ENCODE data around the gene TFCP2.
"Not testable (repeated sequence)": the region's sequence is repeated elsewhere in the genome, so short reads cannot be mapped to it uniquely, and the experiment has no call there.

The TFCP2 gene

GRCh38 chr12:51172515-51173431, at the start of gene TFCP2:
TFCP2 (minus strand) TSS chr12:51173135; CDS start chr12:51172422, 713 bp downstream.
- DNase-seq, result peak; percentile 83 to 92 (median 89)

DNA sequence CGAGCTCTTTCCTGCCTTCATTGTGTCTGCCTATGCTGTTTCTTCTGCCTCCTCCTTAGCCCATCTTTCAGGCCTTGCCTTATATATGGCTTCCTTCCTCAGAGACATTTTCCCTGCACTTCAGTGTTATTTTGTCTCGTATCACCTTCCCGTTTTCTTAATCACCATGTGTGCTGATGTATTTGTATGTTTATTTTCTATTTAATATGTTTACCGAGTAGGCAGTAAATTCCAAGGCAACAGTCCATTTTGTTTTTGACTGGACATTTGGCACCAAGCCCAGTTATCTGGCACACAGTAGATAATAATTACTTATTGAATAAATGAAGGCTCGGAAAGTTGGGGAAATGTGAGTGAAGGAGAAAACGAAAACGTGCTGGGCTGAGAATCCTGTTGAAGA, 49.5 kb upstream of the TFCP2 start:
- DNase-seq, result no peak

GRCh38 chr12:51219857-51220256, 46.9 kb upstream of the TFCP2 start:
- DNase-seq, result not testable (repeated sequence)

GRCh38 chr12:51219322-51219721, 46.4 kb upstream of the TFCP2 start:
- no peak for DNase-seq

DNA sequence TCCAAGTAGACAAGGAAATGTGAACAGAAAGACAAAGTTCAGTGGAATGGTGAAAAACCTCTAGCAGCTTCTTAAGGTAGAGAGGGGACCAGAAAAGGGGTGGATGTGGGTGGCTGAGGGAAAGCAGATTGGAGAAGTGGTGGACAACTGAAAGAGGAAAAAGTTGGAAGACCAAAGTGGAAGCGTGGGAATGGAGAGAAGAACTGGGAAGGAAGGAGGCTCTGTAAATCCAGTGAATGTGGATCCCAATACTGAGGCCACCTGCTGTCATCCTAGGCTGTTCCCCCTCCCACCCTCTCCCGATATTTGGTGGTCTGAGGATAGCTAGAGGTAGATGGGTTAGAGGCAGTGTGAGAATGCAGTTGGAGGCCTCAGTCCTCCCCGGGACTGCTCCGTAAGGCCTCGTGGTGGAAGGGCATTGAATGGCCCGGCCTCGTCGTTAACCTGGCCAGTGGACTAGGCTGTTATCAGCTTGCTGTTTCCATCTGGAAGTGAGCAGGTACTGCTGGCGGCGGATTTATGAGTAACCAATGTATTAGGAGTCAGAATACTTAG, 45.7 kb upstream of the TFCP2 start:
- no peak for DNase-seq

GRCh38 chr12:51217968-51218606, 45.2 kb upstream of the TFCP2 start, which contains the start of gene POU6F1:
POU6F1 (minus strand) TSS chr12:51218062; CDS start chr12:51206836, 11,226 bp downstream.
- peak; percentile 37 to 83 (median 66) for DNase-seq

- peak in 4 of 6 experiments; percentile 25 to 66 (median 61) for DNase-seq
Observed at GRCh38 chr12:51217133-51217967, 44.4 kb upstream of the TFCP2 start.

- DNase-seq, result no peak
Observed at GRCh38 chr12:51216642-51217041, 43.7 kb upstream of the TFCP2 start.

GRCh38 chr12:51214895-51215294, 42.0 kb upstream of the TFCP2 start:
- no peak for DNase-seq

DNA sequence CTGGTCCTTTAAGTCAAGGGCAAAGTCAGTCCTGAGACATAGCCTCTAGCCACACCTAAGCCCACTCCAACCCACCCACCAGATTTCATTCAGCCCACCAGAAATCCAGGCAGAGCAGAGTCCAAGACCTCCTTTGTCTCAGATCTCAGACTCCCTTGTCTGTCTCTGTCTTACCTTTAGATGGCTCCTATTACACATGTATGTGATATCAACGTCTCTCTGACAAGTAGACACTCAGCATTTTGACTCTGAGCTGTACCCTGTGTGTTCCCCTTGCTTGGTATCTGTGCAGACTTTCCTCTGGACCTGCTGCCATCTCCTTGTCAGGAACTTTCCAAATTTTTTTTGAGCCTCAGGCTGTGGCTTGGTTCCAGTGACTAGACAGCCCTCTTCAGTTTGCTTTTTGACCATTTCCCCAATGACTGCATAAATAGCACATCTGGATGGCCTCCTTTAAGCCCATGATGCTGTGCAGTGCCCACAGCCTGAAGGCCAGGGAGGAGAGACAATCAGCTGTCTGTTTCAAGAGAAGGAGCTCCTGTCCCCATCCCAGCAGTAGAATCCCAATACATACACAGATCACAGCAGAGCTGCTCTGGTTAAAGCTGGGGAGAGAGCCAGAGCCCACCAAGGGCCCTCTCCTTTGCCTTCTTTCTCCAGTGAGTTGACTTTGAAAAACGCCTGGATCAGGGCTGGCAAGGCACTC, 37.9 kb upstream of the TFCP2 start:
- no peak for DNase-seq

- DNase-seq, result no peak
Observed at GRCh38 chr12:51209259-51209658, 36.3 kb upstream of the TFCP2 start.

- DNase-seq, result no peak
Observed at GRCh38 chr12:51208016-51208660, 35.2 kb upstream of the TFCP2 start.

DNA sequence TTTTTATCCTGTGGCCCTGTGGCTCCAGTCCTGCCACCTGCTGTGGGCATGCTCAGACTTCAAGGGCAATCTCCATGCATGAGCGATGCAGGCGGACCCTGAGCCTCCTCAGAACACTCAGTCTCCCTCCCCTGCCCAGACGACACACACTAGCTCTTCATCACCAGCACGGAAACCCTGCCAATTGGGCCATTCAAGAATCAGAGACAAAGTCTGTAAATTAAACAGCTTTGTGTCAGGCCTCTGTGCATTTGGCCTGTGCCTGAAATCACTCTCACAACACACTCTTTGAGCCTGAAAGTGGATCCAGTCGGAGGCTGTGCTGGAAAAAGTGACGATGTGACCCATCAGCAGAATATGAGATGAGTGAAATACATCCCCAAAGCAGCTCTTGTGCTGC, 32.4 kb upstream of the TFCP2 start:
- DNase-seq, result no peak

- peak in 3 of 6 experiments; percentile 16 to 53 (median 22) for DNase-seq
Observed at GRCh38 chr12:51202718-51203117, 29.8 kb upstream of the TFCP2 start.

- no peak for DNase-seq
Observed at GRCh38 chr12:51200806-51201205, 27.9 kb upstream of the TFCP2 start.

DNA sequence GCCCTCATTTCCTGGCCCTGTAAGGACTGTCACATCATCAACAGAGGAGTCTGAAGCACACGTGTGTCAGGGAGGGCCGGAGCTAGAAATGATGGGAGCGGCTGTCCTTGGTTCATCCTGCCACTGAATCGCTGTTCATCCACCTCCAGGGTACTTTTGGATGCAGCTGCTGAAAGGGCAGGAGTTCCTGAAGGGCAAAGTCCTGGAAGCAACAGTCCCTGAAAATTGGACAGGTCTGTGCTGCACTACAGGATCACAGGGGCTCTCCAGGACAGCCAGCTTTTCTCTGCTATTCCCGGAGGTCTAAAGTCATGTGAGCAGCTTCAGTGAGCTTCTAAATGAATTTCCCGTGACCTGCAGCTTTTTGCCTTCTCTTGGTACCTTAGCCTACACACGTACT, 27.2 kb upstream of the TFCP2 start:
- DNase-seq, result no peak

DNA sequence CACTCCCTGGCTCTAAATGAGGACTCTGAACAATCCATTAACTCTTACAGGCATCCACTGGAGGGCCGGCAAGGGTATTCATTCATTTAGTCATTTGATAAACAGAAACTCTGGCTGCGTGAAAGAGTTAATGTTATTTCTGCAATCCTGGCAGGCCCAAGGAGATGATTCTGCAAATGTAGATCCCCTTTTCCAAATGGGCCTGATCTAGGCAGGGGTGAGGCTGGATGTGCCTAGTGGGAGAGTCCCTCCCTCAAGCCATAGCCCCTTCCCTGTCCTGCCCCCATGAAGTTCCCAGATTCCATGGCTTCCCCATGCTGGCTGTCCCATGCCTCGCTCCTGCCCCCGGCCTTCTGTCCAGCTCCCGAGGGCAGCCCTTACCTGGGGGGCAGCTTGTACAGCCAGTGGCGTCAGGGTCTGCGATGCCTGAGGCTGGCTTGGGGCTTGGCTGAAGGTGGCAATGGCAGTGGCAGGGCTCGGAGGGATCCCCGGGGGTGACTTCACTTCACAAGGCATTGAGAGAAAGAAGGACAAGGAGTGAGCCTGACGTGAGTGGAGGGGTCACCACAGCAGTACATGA, 26.5 kb upstream of the TFCP2 start:
- no peak for DNase-seq

DNA sequence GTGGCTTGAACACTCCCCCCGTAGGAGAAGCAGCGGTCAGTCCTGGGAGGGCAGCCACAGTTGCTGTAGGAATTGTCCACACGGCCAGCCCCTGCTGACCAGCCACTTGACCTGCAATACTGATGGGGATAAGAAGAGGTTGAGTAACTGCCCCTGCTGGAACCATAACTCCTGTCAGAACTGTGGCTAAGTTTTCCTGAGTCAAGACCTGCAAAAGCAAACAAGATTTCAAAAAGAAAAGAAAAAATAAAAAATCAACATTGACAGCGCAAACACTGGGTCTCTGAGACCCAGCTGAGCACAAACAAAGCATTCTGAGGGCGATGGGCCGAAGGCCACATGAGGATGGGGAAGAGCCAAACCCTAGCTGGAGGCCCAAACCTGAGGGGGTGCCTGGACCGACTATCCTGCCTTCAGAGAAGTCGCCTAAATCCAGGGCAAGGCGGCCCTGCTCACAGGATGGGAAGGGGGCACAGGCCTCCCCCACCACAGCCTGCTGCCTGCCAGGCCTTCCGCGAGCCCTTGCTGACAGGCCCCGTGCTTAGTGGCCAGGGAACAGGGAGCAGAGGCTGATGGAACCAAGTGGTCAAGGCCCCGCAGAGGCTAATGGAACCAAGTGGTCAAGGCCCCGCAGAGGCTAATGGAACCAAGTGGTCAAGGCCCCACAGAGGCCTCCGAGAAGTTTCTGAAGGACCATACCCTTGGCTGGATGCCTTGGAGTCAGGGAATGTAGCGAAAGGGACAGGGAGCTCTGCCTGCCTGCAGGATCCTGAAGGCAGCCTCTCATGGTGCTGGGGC, 25.8 kb upstream of the TFCP2 start:
- DNase-seq, result no peak

DNA sequence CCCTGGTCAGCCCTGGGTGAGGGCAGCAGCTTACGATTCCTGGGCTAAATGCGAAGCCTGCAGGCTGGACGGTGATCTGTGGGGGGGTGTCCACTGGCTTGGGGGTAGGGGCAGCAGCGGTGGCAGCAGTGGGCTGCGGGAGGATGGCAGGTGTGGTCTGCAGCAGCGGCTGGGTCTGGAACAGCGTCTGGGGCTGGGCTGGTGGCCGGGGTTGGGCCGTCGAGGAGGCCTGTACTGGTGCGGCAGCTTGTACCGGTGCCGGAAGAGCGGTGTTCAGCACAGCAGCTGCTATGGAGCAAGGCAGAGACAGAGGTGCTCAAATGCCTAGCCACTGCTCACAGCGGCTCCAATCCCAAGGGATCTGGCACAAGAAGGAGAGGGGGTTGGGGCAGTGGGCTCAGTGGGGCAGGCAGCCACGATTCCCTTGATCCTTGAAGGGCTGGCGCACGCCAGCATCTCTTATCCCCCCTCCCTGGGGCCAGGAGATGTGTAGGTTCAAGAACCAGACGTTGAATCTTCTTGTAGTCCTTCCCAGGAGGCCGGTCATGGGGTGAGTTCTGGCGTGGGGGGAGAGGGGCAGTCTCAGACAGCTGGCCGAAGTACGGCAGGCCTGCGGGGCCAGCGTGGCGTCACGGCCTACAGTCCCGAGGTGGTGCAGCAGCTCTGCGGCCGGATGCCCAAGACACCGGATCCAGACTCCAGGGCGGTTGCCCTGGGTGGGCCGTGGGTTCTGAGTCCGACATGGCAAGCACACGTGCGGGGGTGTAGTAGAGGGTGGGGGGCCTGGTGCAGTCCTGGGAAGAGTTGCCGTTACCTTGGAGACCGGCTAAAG, 25.0 kb upstream of the TFCP2 start:
- DNase-seq, result no peak
